Lower lobe of right lung (tissue), 2 donors: ENCODE measurements around the gene KCNQ1. TPM values are rescaled to one million over a fixed set of nuclear protein-coding genes. Genes with fewer than 3 reads are reported as not detected.

ENCODE experiments used
- ATAC-seq, 2 donors: fragments of 200-7000 bp; cut with Tn5 transposase; one replicate each; pipeline ENCODE4 v1.9.1; 2020 to 2022; ENCODE audit warnings: mild to moderate bottlenecking in 2 of 2, moderate library complexity in 2 of 2
- DNase-seq: peaks from one replicate; pipeline ENCODE4 v3.0.0-alpha.2; 2020
- H3K27ac ChIP-seq: fragments of 200-600 bp; one replicate; pipeline ENCODE4 v1.8.0; 2022
- H3K27me3 ChIP-seq: fragments of 200-600 bp; one replicate; pipeline ENCODE4 v1.8.0; 2022; ENCODE audit warnings: low read depth
- H3K36me3 ChIP-seq: fragments of 200-600 bp; one replicate; pipeline ENCODE4 v1.8.0; 2022; ENCODE audit warnings: mild to moderate bottlenecking
- H3K4me1 ChIP-seq: fragments of 200-600 bp; one replicate; pipeline ENCODE4 v1.8.0; 2022
- H3K4me3 ChIP-seq: fragments of 200-600 bp; one replicate; pipeline ENCODE4 v1.8.0; 2022; ENCODE audit warnings: mild to moderate bottlenecking
- H3K9me3 ChIP-seq: fragments of 200-600 bp; one replicate; pipeline ENCODE4 v1.8.0; 2022
- intact Hi-C: fragments of 100-400 bp; cut with DNase I; formaldehyde crosslinking; loops from one replicate; pipeline ENCODE4 v1.11.0; 2022
- total RNA-seq: library from RNA; stranded (reverse); fragmentation: NEBNext Ultra II Directional; extraction: Animal tissue kit (Norgen Biotek cat#: 25700); gene quantifications from one replicate; pipeline ENCODE4 v1.2.1, GENCODE V29; 2021
- TF ChIP-seq, protein P1 (sequence below): fragments of 200-600 bp; IDR thresholded peaks from one replicate; pipeline ENCODE4 v1.8.0; 2022; ENCODE audit warnings: antibody characterized with exemption, mild to moderate bottlenecking
- donor health status: DM: no; HTN: yes; CAD: no; lungs with severe emphysema.

The KCNQ1 gene
- total RNA-seq, 1 donor from 2014 or later: 51.0 TPM

DNA sequence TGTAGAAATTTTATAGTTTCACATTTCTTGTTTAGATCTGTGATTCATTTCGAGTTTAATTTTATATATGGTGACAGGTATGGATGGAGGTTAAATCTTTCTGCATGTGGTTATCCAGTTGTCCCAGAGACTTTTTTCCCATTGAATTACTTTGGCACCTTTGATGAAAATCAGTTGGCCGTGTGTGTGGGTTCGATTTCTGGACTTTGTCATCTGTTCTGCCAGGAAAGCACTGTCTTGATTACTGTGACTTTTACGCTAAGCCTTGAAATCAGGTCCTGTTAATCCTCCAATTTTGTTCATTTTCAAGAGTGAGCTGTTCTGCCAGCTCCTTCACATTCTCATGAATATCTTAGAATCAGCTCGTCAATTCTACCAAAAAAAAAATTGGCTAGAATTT is 107.4 kb downstream of the KCNQ1 start:
- intact Hi-C loops: no loop called here
- Histone ChIP-seq H3K36me3 (no peaks in the 10 kb centered on the region), H3K9me3 (no peaks in the 10 kb centered on the region), H3K27me3 (no peaks in the 10 kb centered on the region), H3K4me1 (peaks cover 8% of the 10 kb centered on the region), H3K27ac (no peak overlapping the region), H3K4me3 (no peak overlapping the region)
- no peak for DNase-seq
- ATAC-seq: no peak
- TF ChIP-seq, protein P1, sequence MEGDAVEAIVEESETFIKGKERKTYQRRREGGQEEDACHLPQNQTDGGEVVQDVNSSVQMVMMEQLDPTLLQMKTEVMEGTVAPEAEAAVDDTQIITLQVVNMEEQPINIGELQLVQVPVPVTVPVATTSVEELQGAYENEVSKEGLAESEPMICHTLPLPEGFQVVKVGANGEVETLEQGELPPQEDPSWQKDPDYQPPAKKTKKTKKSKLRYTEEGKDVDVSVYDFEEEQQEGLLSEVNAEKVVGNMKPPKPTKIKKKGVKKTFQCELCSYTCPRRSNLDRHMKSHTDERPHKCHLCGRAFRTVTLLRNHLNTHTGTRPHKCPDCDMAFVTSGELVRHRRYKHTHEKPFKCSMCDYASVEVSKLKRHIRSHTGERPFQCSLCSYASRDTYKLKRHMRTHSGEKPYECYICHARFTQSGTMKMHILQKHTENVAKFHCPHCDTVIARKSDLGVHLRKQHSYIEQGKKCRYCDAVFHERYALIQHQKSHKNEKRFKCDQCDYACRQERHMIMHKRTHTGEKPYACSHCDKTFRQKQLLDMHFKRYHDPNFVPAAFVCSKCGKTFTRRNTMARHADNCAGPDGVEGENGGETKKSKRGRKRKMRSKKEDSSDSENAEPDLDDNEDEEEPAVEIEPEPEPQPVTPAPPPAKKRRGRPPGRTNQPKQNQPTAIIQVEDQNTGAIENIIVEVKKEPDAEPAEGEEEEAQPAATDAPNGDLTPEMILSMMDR: no peak

DNA sequence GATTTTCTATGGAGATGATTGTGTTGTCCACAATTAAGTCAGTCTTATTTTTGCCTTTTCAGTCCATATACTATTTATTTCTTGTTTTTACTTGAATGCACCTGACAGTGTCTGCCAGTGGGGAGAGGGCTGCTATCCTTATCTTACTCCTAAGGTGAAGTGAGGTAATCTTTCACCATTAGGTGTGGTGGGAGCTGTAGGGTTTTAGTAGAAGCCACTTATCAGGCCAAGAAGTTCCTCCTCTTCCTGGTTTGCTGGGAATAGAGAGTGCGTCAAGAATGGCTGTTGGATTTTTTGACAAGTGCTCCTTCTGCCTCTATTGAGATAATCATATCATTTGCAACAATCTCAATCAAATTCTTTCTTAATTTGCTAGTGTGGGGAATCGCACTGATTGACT is 108.4 kb downstream of the KCNQ1 start:
- intact Hi-C loops: no loop called here
- H3K27me3 ChIP-seq: no peaks in the 10 kb centered on the region
- TF ChIP-seq, protein P1: no peak
- no peaks in the 10 kb centered on the region for H3K9me3 ChIP-seq
- no peaks in the 10 kb centered on the region for H3K36me3 ChIP-seq
- no peak overlapping the region for H3K4me3 ChIP-seq
- peaks cover 8% of the 10 kb centered on the region for H3K4me1 ChIP-seq
- no peak overlapping the region for H3K27ac ChIP-seq
- DNase-seq (no peak), ATAC-seq (peak in 1 of 2 donors; percentile 54)

DNA sequence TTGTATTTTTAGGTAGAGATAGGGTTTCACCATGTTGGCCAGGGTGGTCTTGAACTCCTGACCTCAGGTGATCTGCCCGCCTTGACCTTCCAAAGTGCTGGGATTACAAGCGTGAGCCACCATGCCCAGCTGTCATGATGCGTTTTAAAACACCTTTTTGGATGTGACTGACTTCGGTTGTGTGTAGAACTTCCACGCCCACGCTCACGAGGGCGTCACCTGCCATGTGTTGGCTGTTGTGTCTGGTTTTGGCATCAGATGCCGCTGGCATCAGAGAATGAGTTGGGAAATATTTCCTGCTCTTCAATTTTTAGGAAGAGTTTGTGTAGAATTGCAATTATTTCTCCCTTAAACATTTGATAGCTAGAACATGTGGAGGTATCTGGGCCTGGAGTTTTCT is 109.1 kb downstream of the KCNQ1 start:
- DNase-seq: peak; percentile 46

DNA sequence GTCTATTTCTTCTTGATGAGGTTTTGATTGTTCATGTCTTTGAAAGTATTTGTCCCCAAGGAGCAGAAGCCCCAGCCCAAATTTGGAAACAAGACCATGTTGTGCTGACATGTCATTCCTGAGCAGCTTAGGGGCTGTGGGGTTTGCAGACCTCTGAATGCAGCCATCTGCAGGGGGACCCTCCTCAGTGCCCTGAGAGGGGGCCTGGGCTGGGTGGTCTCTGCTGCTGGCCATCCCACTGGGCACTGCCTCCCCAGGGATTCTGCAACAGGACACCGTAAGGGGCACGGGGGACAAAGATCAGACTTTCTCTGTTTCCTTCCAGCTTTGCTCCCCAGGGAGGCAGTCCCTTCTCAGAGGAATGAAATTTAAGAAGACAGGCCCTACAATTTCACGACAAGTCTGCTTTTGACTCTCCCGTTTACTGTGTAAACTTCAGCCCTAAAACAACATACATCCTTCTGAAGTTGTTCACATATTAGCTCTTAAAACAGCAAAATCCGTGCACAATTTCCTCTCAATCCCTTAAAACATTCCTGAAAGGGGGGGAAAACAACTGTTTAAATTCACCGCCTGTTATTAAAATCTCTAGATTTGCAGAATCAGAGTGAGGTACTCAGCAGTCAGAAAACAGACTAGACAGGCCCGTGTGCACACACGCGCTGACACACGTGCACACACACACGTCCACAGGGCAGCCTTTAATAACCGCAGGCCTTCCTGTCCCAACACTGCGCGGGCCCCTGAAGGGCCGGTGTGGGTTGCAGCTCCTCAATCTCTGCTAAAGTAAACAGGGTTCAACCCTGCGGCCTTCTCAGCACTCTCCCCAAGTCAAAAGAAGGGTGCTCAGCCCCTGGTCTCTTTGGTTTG is 109.8 kb downstream of the KCNQ1 start:
- H3K9me3 ChIP-seq: no peaks in the 10 kb centered on the region
- peak; percentile 36 to 48 for ATAC-seq
- H3K4me1 ChIP-seq: peaks cover 8% of the 10 kb centered on the region
- peak; percentile 45 for DNase-seq
- no peak overlapping the region for H3K4me3 ChIP-seq
- intact Hi-C loops: no loop called here
- TF ChIP-seq, protein P1: no peak
- no peak overlapping the region for H3K27ac ChIP-seq
- H3K27me3 ChIP-seq: no peaks in the 10 kb centered on the region
- H3K36me3 ChIP-seq: no peaks in the 10 kb centered on the region

More for the DNA sequence above, 109.1 kb downstream of the KCNQ1 start:
- peaks cover 8% of the 10 kb centered on the region for H3K4me1 ChIP-seq
- no peaks in the 10 kb centered on the region for H3K36me3 ChIP-seq
- no peaks in the 10 kb centered on the region for H3K9me3 ChIP-seq
- H3K4me3 ChIP-seq: no peak overlapping the region
- ATAC-seq: no peak
- no peak overlapping the region for H3K27ac ChIP-seq
- H3K27me3 ChIP-seq: no peaks in the 10 kb centered on the region
- TF ChIP-seq, protein P1: no peak
- intact Hi-C loops: no loop called here

DNA sequence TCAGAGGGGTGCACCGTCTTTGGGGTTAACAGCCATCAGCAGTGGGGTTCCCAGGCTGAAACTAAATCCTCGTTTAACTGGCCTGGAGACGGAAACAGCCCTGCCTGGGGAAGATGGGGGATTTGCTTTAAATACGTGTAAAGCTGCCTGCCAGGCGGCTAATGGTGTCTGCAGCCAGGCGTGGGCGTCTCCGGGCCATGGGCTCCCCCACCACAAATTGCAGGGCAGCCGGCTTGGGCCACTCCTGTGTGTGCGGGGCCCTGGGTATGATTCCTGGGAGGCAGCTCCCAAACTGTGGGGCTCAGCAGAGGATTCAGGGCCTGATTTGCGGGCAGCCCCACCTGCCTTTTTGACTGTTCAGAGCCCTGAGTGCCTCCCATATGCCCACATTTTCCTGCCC is 110.5 kb downstream of the KCNQ1 start:
- no peaks in the 10 kb centered on the region for H3K9me3 ChIP-seq
- intact Hi-C loops: no loop called here
- DNase-seq: peak; percentile 30
- H3K27me3 ChIP-seq: no peaks in the 10 kb centered on the region
- H3K4me1 ChIP-seq: peaks cover 8% of the 10 kb centered on the region
- no peaks in the 10 kb centered on the region for H3K36me3 ChIP-seq
- no peak for ATAC-seq
- no peak overlapping the region for H3K4me3 ChIP-seq
- TF ChIP-seq, protein P1: no peak
- H3K27ac ChIP-seq: no peak overlapping the region
